Kidney (tissue), 14 donors: ENCODE data around the gene CNN1. TPM values are rescaled to one million over a fixed set of nuclear protein-coding genes. Genes with fewer than 3 reads are reported as not detected.

Experiments
- DNase-seq, 5 donors: peaks; one replicate each; pipeline ENCODE4 v3.0.0-alpha.2; 2013 to 2020
- FAIRE-seq: peaks from 2 replicates; lab custom pipeline; 2012; peaks lifted over from hg19 to GRCh38; lab: Jason Lieb, UNC
- H3K27ac ChIP-seq, 2 donors: one replicate each; pipeline ENCODE4 v1.7.0; 2013; ENCODE audit warnings: low read depth in 2 of 2, low read length in 2 of 2, inconsistent platforms in 1 of 2
- H3K27me3 ChIP-seq: one replicate; pipeline ENCODE4 v1.7.1; 2013; ENCODE audit warnings: low read length, inconsistent platforms; ENCODE audit not compliant: control insufficient read depth, insufficient read depth
- H3K36me3 ChIP-seq, 3 donors: one replicate each; pipeline versions ENCODE4 v1.7.0 to v1.7.1; 2013; ENCODE audit warnings: low read length in 3 of 3, control low read depth in 1 of 3, inconsistent platforms in 1 of 3; ENCODE audit not compliant: insufficient read depth in 3 of 3, control insufficient read depth in 2 of 3
- H3K4me1 ChIP-seq, 3 donors: one replicate each; pipeline versions ENCODE4 v1.7.0 to v1.7.1; 2013; ENCODE audit warnings: low read length in 3 of 3, inconsistent platforms in 1 of 3, low read depth in 1 of 3; ENCODE audit not compliant: control insufficient read depth in 2 of 3, insufficient read depth in 2 of 3
- H3K4me3 ChIP-seq, 3 donors: one replicate each; pipeline versions ENCODE4 v1.7.0 to v1.8.1; 2013; ENCODE audit warnings: low read length in 3 of 3, control low read depth in 1 of 3, inconsistent platforms in 1 of 3
- H3K9ac ChIP-seq, 3 donors: one replicate each; pipeline versions ENCODE4 v1.7.0 to v1.7.1; 2013; ENCODE audit warnings: low read length in 3 of 3, control low read depth in 1 of 3, inconsistent platforms in 1 of 3
- H3K9me3 ChIP-seq, 3 donors: one replicate each; pipeline versions ENCODE4 v1.7.0 to v1.7.1; 2013; ENCODE audit warnings: low read length in 3 of 3, control low read depth in 1 of 3, inconsistent platforms in 1 of 3; ENCODE audit not compliant: control insufficient read depth in 2 of 3, insufficient read depth in 1 of 3
- CTCF ChIP-seq: IDR thresholded peaks from 3 replicates; pipeline ENCODE4 v1.5.1; 2012; ENCODE audit warnings: mild to moderate bottlenecking, moderate library complexity, borderline replicate concordance; ENCODE audit not compliant: insufficient read depth; ENCODE audit errors: extremely low read depth
- intact Hi-C: fragments of 100-400 bp; cut with DNase I; formaldehyde crosslinking; loops from one replicate; pipeline ENCODE4 v1.11.1; 2022
- polyA plus RNA-seq: library from polyadenylated mRNA; stranded (reverse); fragments of 350-450 nt; fragmentation: Illumina TruSeq; extraction: RNeasy Lipid Tissue Mini Kit (QIAGEN cat#74804); gene quantifications from one replicate; pipeline ENCODE4 v1.2.3, GENCODE V29; 2014; ENCODE audit warnings: low read depth, low replicate concordance; ENCODE audit not compliant: insufficient read depth
- total RNA-seq: library from RNA; stranded (reverse); fragmentation: NEBNext Ultra II Directional; extraction: Animal tissue kit (Norgen Biotek cat#: 25700); gene quantifications from one replicate; pipeline ENCODE4 v1.2.1, GENCODE V29; 2021
- donor health status: control.
- donor health status: control.
- donor health status: control.
- donor health status: control.
- donor health status: control.
- donor health status: DM: yes; HTN: yes; CAD: no.
- donor health status: Normal renal cell carcinoma (clear cell type).

Gene CNN1
- total and polyA plus RNA-seq, 2 donors from 2014 or later = 42.2 to 47.8 TPM

GRCh38 chr19:11578258-11579142 lies 39.8 kb downstream of the CNN1 start:
- intact Hi-C loops = no loop called here
- Histone ChIP-seq H3K9me3 (no peaks in the 10 kb centered on the region), H3K27ac (peak overlapping the region; percentile 52 to 72), H3K4me1 (peaks cover 0 to 10% (median 0%) of the 10 kb centered on the region in 3 donors), H3K9ac (peak overlapping the region in 1 of 3 donors; percentile 29), H3K4me3 (peak overlapping the region in 2 of 3 donors; percentile 37 to 64), H3K36me3 (no peaks in the 10 kb centered on the region), H3K27me3 (no peaks in the 10 kb centered on the region)
- no peak for FAIRE-seq
- TF ChIP-seq CTCF = no peak
- DNase-seq = peak; percentile 61 to 80 (median 73)

GRCh38 chr19:11580116-11580515 lies 41.5 kb downstream of the CNN1 start:
- TF ChIP-seq CTCF = no peak
- FAIRE-seq = no peak
- intact Hi-C loops = no loop called here
- Histone ChIP-seq H3K9ac (no peak overlapping the region), H3K27ac (no peak overlapping the region), H3K4me1 (peaks cover 0 to 10% (median 0%) of the 10 kb centered on the region in 3 donors), H3K36me3 (no peaks in the 10 kb centered on the region), H3K27me3 (no peaks in the 10 kb centered on the region), H3K9me3 (no peaks in the 10 kb centered on the region), H3K4me3 (no peak overlapping the region)
- no peak for DNase-seq

- no peak for TF ChIP-seq CTCF
- no peak for DNase-seq
- Histone ChIP-seq H3K4me3 (no peak overlapping the region), H3K4me1 (peaks cover 0 to 10% (median 0%) of the 10 kb centered on the region in 3 donors), H3K9me3 (no peaks in the 10 kb centered on the region), H3K36me3 (no peaks in the 10 kb centered on the region), H3K9ac (no peak overlapping the region), H3K27ac (no peak overlapping the region), H3K27me3 (no peaks in the 10 kb centered on the region)
- intact Hi-C loops = no loop called here
- no peak for FAIRE-seq
Observed at GRCh38 chr19:11581740-11582139, 43.1 kb downstream of the CNN1 start.
